ENCODE results near the gene C1orf116. TPM values are rescaled to one million over a fixed set of nuclear protein-coding genes. Genes with fewer than 3 reads are reported as not detected.

The C1orf116 gene
- total RNA-seq, 1 experiment from 2014 or later: not detected

DNA sequence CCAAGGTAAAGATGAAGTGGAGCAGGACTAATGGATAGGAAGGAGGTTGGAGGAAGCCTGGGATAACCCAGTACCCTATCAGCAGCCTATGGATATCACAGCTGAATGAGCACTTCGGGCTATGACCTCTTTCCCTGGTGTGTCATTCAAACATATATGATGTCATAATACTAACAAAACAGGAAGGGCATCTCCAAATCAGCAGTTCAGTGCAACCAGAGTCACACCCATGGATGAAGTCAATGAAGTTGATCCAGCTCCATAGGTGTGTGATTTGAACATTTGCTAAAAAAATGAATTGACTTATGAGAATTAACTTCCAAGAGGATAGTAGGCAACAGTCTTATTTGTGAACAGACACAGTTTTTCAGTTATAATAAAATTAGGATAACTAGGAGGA, 1.7 kb upstream of the C1orf116 start:
- Histone ChIP-seq H3K27me3 (no peaks in the 10 kb centered on the region), H3K36me3 (no peaks in the 10 kb centered on the region), H3K4me3 (no peak overlapping the region), H3K9me3 (replicated peaks) (no peaks in the 10 kb centered on the region), H3K4me1 (no peaks in the 10 kb centered on the region), H3K27ac (no peak overlapping the region)
- DNase-seq: no peak

DNA sequence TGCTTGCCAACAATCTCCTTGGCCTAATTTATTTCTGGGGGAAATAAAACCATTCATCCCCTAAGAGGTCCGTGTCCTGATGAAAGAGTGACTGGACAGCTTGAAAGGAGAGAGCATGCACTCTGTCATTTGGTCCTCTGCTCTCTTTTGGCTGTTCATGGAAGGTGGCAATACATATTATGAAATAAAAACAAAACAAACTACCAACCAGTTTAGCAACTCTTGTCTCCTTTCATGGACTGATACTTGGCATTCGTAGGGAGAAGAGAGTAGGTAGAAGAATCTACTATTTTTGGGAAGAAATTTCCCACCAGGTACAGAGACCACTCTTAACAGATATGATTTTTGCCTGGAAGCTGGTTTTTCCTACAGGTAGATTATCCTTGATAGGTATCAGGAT, 746 bp upstream of the C1orf116 start:
- Histone ChIP-seq H3K27ac (no peak overlapping the region), H3K4me3 (no peak overlapping the region), H3K9me3 (replicated peaks) (no peaks in the 10 kb centered on the region), H3K4me1 (no peaks in the 10 kb centered on the region), H3K36me3 (no peaks in the 10 kb centered on the region), H3K27me3 (no peaks in the 10 kb centered on the region)
- no peak for DNase-seq

DNA sequence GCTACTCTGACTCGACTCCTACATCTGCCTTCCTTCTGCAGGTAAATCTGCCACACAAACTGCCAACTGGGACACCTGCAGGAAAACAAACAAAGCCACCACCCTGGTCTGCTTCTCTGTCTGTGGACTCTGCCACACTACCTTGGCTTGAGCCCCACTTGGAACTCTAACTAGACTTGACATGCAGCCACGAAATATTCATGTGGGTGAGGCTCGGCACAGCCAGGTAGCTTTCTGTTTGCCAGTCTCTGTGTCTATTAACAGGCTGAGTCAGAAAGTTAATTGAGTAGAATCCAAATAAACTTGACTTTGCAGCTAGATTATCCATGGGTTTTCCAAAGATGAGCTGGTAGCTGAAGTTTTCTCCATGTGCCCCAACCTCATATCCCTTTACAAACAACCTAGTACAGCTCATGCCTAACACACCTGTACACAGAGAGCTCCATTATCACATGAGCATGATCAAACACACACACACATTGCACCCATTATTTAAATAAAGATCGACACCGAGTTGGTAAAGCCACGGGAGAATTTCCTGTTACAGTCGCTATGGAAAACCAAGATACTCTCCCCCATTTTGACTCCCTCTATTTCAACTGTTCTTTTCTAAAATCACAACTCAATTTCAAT, 808 bp downstream of the C1orf116 start:
- H3K4me3 ChIP-seq: no peak overlapping the region
- no peaks in the 10 kb centered on the region for H3K4me1 ChIP-seq
- no peak overlapping the region for H3K27ac ChIP-seq
- no peaks in the 10 kb centered on the region for H3K9me3 ChIP-seq (replicated peaks)
- no peaks in the 10 kb centered on the region for H3K27me3 ChIP-seq
- H3K36me3 ChIP-seq: no peaks in the 10 kb centered on the region
- DNase-seq: no peak

DNA sequence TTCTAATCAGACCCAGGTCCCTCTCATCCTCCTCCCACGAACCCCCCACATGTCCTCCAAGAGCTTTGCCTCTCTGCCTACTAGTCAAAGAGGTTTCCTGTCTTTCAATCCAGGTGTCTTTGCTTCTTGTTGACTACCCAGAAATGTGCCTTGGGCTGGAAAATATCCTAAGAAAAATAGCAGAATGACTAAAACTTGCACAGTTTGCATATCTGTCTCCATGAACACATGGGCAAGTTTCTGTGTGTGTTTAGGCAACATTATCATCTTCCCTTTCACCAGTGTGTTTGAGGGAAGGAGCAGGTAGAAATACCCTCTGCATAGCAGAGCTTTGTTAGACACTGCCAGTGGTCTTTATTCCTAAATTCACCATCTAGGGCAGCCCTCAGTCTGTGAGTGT, 1.5 kb downstream of the C1orf116 start:
- Histone ChIP-seq H3K9me3 (replicated peaks) (no peaks in the 10 kb centered on the region), H3K4me3 (no peak overlapping the region), H3K27ac (no peak overlapping the region), H3K4me1 (no peaks in the 10 kb centered on the region), H3K27me3 (no peaks in the 10 kb centered on the region), H3K36me3 (no peaks in the 10 kb centered on the region)
- no peak for DNase-seq

DNA sequence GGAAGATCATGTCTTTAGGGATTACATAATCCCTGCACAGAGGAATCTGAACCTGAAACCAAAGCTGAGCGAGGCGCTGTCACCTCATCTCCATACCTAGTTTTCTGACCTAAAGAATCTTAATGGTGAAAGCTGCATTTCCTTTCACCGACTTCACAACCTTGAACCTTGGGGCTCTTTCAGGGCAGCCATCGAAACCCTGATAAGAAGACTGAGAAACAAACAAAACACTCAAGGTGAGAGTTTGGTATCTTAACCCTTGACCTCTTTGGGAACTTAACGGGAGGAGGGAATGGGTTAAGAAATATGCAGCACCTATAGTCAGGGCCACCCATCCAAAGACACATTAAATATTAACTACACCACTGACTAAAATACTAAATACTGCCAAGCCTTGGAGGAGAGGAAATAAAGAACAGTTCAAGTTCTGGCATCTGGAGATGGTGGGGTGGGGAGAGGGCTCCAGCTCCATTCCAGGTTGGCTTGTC, 2.0 kb downstream of the C1orf116 start:
- H3K9me3 ChIP-seq (replicated peaks): no peaks in the 10 kb centered on the region
- no peak overlapping the region for H3K27ac ChIP-seq
- no peaks in the 10 kb centered on the region for H3K27me3 ChIP-seq
- H3K4me3 ChIP-seq: no peak overlapping the region
- DNase-seq: no peak
- no peaks in the 10 kb centered on the region for H3K36me3 ChIP-seq
- no peaks in the 10 kb centered on the region for H3K4me1 ChIP-seq

DNA sequence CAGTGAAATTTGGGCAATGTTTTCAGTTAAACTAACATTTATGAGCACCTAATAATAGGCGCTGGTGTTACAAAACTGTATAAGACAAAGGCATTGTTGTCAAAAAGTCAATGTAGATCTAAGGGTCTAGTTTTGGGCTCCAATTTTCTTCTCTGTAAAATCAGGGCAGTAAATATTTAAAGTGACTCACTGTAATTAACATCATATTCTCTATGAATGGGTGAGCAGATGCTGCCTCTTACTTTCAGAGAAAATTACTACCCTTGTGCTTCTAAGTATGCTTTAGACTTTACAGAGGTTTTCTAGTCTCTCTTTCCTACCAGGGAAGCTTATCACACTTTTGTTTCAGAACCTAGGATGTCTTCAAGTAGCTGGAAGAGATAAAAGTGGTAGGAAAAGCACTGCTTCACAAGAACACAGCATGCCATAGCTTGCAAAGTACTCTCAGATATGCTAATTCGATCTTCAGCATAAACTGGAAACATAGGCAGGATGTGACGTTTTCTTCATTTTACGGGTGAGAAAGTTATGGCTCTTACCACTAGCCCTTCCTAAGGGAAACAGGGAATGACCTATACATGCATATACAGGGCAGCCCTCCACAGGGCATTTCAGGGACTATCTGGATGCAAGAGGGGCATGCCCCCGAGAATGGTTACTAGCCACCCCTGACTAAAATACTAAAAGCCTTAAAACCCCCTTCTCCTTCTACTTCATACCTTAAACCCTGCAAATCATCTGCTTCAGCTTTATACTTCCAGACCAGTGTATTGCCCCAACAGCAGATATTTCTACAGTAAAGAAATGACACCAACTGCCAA, 2.6 kb downstream of the C1orf116 start:
- Histone ChIP-seq H3K27ac (no peak overlapping the region), H3K9me3 (replicated peaks) (no peaks in the 10 kb centered on the region), H3K4me3 (no peak overlapping the region), H3K36me3 (no peaks in the 10 kb centered on the region), H3K4me1 (no peaks in the 10 kb centered on the region), H3K27me3 (no peaks in the 10 kb centered on the region)
- DNase-seq: no peak

DNA sequence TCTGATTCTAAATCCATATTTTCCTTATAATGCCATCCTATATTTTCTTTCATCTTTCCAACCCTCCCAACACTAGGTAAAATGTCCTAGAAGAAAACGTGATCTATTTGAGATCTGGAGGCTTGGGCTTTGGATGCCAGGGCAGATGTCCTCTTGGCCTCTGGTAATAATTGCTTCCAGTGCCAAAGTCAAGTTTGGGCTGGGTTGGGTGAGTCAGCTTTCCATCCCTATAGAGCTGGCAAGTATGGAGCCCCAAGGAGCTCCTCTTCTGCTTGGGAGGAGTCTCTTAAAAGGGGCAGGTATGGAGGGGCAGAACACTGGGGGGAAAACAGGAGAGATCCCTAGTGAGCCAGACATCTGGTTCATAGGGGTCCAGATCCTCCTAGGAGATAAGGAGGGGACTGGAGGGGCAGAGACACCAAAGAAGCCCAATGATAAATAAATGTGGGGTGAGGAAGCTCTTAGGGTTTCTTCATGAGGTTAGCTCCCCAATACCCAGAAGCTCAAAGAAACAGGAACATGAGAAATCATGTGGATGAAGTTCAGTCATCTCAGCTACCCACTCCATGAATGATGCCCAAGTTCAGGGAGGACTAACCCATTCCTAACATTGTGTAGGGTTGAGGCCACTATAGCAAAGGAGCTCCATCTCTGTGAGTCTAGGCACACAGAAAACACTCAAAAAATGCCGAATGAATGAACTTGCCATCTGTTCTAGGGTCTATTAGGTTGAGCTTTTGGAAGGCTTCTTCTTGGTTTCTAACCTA, 3.5 kb downstream of the C1orf116 start:
- H3K27ac ChIP-seq: no peak overlapping the region
- H3K4me1 ChIP-seq: no peaks in the 10 kb centered on the region
- no peaks in the 10 kb centered on the region for H3K9me3 ChIP-seq (replicated peaks)
- no peak overlapping the region for H3K4me3 ChIP-seq
- H3K36me3 ChIP-seq: no peaks in the 10 kb centered on the region
- DNase-seq: no peak
- no peaks in the 10 kb centered on the region for H3K27me3 ChIP-seq

DNA sequence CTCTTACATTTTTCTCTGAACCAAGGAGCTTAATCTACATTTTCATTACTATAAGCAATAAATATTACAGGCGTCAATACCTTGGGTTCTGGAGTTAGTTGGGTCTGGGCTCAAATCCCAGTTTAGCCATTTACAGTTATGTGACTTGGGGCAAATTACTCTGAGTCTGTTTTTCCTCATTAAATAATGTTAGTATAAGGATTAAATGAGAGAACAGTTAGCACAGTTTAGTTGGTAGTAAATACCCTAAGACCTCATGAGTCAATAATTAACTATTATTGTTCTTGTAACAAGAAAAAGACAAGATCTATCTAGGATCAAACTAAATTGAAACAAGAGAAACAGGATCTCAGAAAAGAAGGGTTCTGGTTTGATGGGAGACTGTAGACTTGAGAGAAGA, 4.6 kb downstream of the C1orf116 start:
- Histone ChIP-seq H3K36me3 (no peaks in the 10 kb centered on the region), H3K27me3 (peaks cover 4% of the 10 kb centered on the region; the same call in 1 of the 2 replicates), H3K4me3 (no peak overlapping the region), H3K27ac (no peak overlapping the region), H3K9me3 (replicated peaks) (no peaks in the 10 kb centered on the region), H3K4me1 (no peaks in the 10 kb centered on the region)
- DNase-seq: no peak

DNA sequence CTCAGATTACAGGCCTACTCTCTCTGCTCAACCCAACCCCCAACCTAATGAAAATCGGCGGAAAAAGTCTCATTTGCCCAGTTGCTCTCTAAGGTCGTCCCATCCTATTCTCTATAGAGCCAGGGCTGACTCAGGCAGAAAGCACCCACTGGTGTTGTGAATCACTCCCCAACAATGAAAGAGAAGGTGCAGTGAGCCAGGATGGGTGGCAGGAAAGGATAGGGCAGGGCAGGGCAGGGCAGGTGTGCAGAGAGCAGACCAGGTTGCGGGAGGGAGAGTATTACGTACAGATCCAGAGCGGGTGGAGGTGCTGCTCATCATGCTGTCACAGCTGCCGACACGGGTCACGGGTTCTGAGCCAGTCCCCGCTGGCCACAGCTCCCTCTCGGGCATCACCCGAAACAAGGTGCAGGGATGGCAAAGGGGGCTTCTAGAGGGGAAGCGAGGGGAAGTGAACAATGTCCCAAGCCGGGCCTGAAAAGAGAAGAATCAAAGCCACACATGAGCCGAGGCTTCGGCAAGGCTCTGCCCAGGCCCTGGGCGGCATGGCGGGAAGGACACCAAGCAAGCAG, 5.3 kb downstream of the C1orf116 start:
- no peaks in the 10 kb centered on the region for H3K36me3 ChIP-seq
- DNase-seq: no peak
- peaks cover 10% of the 10 kb centered on the region; the same call in 1 of the 2 replicates for H3K27me3 ChIP-seq
- H3K4me1 ChIP-seq: no peaks in the 10 kb centered on the region
- H3K4me3 ChIP-seq: no peak overlapping the region
- no peaks in the 10 kb centered on the region for H3K9me3 ChIP-seq (replicated peaks)
- no peak overlapping the region for H3K27ac ChIP-seq

DNA sequence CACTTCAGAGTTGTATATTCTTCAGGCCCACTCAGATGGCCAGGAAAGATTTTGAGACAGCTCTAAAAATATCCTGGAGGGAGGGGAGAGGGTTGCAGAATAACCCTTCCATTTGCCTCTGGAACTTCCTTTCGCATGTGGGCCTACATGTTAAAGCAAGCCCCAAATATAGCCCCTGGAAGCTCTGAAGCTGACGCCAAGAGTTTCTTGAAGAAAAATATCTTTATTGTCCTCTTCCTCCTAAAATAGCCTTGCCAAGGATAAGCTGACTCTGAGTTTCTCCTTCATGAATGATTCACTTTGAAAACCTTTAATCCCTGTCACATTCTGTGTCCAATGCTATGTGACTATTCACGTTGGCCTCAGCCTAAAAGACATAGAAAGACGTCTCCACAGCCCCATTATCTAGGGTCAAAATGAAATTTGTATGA, 6.4 kb downstream of the C1orf116 start:
- H3K27me3 ChIP-seq: peaks cover 11% of the 10 kb centered on the region; the same call in 1 of the 2 replicates
- H3K27ac ChIP-seq: no peak overlapping the region
- no peak for DNase-seq
- no peaks in the 10 kb centered on the region for H3K36me3 ChIP-seq
- no peaks in the 10 kb centered on the region for H3K4me1 ChIP-seq
- H3K9me3 ChIP-seq (replicated peaks): no peaks in the 10 kb centered on the region
- no peak overlapping the region for H3K4me3 ChIP-seq

DNA sequence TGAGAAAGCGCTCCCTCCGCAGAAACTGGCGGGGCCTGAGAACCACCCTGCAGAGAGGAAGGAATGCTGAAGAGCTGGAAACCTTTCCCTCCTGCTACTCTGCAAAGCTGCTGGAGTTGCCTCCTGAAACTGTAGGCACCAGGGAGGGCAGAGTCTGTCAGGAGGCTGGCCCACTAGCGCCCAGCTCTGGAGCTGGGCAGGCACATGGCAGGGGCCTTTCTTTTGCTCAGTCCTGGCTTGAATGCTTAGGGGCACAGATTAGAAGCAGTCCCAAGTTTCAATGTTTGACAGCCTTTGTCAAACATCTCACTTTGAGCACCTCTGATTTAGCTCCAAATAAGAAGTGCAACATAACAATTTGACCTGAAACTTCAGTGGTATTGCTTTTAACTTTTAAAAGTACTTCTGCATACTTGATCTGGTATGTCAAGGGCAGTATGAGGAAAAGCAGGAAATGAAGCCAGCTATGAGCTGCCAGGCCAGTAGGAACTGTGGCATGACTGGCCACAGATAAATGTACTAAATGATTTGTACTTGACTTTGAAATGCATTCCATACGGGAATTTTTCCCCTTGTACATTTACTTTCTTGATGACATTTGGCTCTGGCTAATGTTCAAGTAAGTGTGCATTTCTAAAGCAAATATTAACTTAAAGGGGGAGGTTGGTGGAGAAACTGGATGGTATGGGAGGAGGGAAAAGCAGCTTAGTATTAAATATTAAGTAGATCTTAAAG, 7.2 kb downstream of the C1orf116 start:
- no peaks in the 10 kb centered on the region for H3K4me1 ChIP-seq

DNA sequence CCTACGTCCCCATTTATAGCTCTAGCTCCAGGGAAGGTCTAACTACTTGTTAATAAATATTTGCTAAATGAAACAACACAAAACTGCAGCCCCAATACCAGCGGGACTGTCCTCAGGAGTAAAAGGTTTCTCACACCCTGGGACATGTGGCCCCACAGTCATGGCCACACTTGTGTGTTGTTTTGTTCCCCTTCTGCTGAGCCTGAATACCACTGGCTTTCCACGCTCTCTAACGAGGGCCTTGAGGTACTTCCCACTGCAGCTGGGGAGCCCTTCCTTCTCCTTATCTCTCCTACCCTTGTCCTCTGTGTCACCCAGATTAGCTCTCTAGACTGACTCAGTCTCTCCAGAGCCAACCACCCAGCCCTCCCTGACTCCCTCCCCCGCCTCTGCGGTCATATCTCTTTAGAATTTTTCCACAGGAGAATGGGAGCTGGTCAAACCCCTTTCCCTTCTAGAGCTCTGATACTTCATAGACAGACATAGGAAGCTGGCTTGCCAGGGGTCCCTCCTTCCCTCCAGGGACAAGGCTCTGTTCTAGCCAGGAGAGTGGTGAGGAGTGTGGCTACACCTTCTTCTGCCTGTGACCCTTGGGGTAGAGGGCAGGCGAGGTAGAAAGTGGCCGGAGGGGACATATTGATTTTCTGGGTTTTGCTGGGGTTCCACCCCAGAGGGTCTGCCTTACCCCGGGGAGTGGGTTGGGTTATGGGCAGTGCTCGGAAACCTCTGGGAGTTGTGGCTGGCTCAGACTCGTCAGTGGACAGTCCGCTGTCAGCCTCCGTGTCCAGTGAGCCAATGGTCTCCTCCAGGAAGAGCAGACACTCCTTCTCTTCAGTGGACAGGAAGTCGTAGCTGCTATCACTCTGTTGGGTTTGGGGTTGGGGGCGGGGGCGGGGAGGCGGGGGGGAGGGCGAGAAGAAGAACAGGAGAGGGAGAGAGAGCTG, 8.1 kb downstream of the C1orf116 start:
- H3K27me3 ChIP-seq: peaks cover 18% of the 10 kb centered on the region; the same call in 1 of the 2 replicates
- no peaks in the 10 kb centered on the region for H3K4me1 ChIP-seq
- no peak overlapping the region for H3K27ac ChIP-seq
- no peaks in the 10 kb centered on the region for H3K9me3 ChIP-seq (replicated peaks)
- H3K4me3 ChIP-seq: no peak overlapping the region
- no peaks in the 10 kb centered on the region for H3K36me3 ChIP-seq
- no peak for DNase-seq

More for the DNA sequence above, 7.2 kb downstream of the C1orf116 start:
- Histone ChIP-seq H3K9me3 (replicated peaks) (no peaks in the 10 kb centered on the region), H3K4me3 (no peak overlapping the region), H3K27me3 (peaks cover 11% of the 10 kb centered on the region; the same call in 1 of the 2 replicates), H3K27ac (no peak overlapping the region), H3K36me3 (no peaks in the 10 kb centered on the region)
- DNase-seq: no peak

DNA sequence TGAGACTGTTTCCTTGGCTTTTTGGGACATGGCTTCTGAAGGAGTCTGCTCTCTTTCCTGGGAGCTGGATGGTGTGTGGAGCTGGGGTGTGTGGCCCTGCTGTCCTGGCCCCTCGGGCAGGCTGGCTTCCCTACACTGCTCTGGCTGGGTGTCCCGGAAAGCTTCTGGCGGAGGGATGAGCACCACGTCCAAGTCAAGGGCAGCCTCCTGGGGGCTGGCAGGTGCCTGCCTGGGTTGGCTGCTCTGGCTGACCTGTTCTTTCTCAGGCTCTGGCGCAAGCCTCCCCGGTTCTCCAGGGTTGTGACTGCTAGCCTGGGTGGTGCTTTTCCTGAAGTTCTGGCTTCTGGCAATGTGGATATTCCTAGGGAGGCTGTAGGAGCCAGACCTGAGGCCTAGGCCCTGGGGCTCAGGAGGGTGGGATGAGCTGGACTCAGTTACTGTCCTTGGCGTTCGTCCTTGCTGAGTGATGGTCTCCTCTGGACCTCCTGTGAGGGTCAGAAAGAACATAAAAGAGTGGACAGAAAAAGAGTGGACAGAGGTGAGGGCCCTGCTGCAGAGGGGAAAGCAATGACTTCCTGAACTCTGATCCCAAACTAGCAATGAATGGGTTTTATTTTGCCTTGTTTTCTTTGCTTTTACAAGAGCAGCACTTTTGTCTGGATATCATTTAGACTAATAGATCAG, 9.4 kb downstream of the C1orf116 start:
- no peaks in the 10 kb centered on the region for H3K36me3 ChIP-seq
- H3K9me3 ChIP-seq (replicated peaks): no peaks in the 10 kb centered on the region
- H3K4me1 ChIP-seq: no peaks in the 10 kb centered on the region
- no peak overlapping the region for H3K27ac ChIP-seq
- no peak overlapping the region for H3K4me3 ChIP-seq
- no peak for DNase-seq
- peaks cover 18% of the 10 kb centered on the region; the same call in 1 of the 2 replicates for H3K27me3 ChIP-seq

Data from SJCRH30 (cell line).